NCI-H345 treated with DMSO at 0.1 percent for 48 hours (cell line): ENCODE data around the gene PCDHA5.
"Not testable (repeated sequence)": the region's sequence is repeated elsewhere in the genome, so short reads cannot be mapped to it uniquely, and the experiment has no call there.

Experiments used
- DNase-seq: peaks from one replicate; lab custom pipeline; 2025; ENCODE audit not compliant: unreplicated experiment; lab: John Stamatoyannopoulos, UW

PCDHA5 gene

GRCh38 chr5:140821375-140822280 lies at the start of gene PCDHA5:
Gene PCDHA5, plus strand, starts transcription at chr5:140821613.
- DNase-seq: peak; percentile 58

DNA sequence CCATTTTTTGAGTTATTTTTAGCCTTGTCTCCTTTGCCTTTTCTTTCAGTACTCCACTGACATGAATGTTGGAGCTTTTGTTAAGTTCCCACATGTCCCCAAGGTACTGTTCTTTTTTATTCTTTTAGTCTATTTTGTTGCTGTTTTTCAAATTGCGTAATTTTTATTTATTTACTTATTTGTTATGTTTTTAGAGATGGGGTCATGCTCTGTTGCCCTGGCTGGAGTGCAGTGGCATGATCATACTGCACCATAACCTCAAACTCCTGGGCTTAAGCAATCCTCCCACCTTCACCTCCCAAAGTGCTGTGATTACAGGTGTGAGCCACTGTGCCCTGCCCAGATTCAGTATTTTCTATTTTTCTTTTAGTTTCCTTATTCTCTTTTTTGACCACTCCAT lies 40.9 kb upstream of the PCDHA5 start:
- DNase-seq: no peak

DNA sequence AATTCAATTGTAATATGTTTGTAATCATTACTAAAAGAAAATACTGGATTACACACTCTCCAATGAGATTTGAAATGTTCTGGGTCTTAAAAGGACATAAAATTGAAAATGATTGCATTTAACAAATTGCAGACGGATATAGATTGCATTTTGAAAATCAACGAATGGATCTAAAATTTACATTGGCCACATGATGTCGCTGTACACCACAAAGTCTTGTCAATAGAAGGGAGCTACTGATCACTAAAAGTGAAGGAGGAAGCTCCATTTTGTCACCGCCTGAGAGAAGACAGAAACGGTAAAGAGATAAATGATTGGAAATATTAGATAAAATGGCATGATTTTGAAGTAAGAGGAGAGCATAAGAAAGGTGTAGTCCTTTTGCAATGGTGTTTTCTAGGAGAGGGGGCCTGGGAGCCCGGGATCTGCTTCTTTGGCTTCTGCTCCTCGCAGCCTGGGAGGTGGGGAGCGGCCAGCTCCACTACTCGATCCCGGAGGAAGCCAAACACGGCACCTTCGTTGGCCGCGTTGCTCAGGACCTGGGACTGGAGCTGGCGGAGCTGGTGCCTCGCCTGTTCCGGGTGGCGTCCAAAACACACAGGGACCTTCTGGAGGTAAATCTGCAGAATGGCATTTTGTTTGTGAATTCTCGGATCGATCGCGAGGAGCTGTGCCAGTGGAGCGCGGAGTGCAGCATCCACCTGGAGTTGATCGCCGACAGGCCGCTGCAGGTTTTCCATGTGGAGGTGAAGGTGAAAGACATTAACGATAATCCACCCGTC lies 35.3 kb upstream of the PCDHA5 start, which contains the start of gene PCDHA1:
Gene PCDHA1 (plus strand): TSS at position 236 of the 782 bp plus-strand sequence.
- DNase-seq: no peak

- not testable (repeated sequence) for DNase-seq
Measured at GRCh38 chr5:140787422-140787821, 34.0 kb upstream of the PCDHA5 start.

- DNase-seq: not testable (repeated sequence)
Measured at GRCh38 chr5:140787849-140788504, 33.4 kb upstream of the PCDHA5 start.

DNA sequence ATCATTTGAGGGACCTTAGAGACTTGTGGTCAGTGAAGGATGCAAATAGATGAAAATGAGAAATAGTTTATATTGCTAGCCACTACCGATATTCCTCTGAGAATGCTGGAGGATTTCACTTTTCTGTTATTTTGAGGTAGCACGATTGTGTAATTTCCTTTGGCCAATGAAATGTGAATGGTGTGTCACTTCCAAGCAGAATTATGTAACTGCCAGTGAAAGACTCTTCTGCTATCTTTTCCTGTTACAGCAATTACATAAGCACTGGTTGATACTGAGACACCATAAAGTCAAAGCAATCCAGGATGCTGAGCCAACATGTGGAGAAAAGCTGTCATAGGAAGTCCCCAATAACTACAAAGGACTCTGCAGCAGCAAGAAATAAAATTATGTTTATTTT lies 30.3 kb upstream of the PCDHA5 start:
- DNase-seq: no peak

DNA sequence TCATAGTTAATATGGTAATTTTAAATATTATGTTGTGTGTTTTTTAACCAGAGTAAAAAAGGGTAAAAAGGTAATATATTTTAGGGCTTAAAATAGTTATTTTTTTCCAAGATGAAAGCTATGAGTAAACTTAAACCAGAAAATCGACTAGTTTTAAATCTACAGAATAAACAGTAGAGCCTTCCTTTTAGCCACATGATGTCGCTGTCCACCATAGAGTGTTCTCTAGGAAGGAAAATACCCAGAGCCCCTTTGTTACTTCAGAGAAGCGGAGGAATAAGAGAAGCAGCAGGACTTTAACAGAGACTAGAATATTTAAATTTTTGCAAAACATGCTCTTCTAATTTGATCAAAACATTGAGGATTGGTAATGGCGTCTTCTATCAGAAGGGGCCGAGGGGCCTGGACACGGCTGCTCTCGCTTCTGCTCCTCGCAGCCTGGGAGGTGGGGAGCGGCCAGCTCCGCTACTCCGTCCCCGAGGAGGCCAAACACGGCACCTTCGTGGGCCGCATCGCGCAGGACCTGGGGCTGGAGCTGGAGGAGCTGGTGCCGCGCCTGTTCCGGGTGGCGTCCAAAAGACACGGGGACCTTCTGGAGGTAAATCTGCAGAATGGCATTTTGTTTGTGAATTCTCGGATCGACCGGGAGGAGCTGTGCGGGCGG lies 26.7 kb upstream of the PCDHA5 start, which contains the start of gene PCDHA2:
Gene PCDHA2 (plus strand): TSS at position 258 of the 664 bp plus-strand sequence.
- DNase-seq: no peak

DNA sequence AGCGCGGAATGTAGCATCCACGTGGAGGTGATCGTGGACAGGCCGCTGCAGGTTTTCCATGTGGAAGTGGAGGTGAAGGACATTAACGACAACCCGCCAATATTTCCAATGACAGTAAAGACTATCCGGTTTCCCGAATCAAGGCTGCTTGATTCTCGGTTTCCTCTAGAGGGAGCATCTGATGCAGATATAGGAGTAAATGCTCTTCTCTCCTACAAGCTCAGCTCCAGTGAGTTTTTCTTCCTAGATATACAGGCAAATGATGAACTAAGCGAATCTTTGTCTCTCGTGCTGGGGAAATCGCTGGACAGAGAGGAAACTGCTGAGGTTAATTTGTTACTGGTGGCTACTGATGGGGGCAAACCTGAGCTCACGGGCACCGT lies 26.2 kb upstream of the PCDHA5 start:
- DNase-seq: no peak

GRCh38 chr5:140796072-140796717 lies 25.2 kb upstream of the PCDHA5 start:
- DNase-seq: not testable (repeated sequence)

DNA sequence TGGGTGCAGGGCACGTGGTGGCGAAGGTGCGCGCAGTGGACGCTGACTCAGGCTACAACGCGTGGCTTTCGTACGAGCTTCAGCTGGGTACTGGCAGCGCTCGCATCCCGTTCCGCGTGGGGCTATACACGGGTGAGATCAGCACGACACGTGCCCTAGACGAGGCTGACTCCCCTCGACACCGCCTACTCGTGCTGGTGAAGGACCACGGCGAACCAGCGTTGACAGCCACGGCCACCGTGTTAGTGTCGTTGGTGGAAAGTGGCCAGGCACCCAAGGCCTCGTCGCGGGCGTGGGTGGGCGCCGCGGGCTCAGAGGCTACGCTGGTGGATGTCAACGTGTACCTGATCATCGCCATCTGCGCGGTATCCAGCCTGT lies 24.7 kb upstream of the PCDHA5 start:
- DNase-seq: no peak

GRCh38 chr5:140800816-140801493 lies 20.5 kb upstream of the PCDHA5 start, which contains the start of gene PCDHA3:
Gene PCDHA3, plus strand, starts transcription at chr5:140801057.
- no peak for DNase-seq

DNA sequence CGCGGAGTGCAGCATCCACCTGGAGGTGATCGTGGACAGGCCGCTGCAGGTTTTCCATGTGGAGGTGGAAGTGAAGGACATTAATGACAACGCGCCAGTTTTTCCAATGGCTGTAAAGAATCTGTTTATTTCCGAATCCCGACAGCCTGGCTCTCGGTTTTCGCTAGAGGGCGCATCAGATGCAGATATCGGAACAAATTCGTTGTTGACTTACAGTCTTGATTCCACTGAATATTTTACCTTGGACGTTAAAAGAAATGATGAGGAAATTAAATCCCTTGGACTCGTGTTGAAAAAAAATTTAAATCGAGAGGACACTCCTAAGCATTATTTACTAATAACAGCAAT lies 19.9 kb upstream of the PCDHA5 start:
- no peak for DNase-seq

- not testable (repeated sequence) for DNase-seq
Measured at GRCh38 chr5:140802381-140802780, 19.0 kb upstream of the PCDHA5 start.

DNA sequence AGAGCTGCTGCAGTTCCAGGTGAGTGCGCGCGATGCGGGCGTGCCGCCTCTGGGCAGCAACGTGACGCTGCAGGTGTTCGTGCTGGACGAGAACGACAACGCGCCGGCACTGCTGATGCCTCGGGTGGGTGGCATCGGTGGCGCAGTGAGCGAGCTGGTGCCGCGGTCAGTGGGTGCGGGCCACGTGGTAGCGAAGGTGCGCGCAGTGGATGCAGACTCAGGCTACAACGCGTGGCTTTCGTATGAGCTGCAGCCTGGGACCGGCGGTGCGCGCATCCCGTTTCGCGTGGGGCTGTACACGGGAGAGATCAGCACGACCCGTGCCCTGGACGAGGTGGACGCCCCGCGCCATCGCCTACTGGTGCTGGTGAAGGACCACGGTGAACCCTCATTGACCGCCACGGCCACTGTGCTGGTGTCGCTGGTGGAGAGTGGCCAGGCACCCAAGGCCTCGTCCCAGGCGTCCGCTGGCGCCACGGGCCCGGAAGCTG lies 18.6 kb upstream of the PCDHA5 start:
- DNase-seq: no peak

DNA sequence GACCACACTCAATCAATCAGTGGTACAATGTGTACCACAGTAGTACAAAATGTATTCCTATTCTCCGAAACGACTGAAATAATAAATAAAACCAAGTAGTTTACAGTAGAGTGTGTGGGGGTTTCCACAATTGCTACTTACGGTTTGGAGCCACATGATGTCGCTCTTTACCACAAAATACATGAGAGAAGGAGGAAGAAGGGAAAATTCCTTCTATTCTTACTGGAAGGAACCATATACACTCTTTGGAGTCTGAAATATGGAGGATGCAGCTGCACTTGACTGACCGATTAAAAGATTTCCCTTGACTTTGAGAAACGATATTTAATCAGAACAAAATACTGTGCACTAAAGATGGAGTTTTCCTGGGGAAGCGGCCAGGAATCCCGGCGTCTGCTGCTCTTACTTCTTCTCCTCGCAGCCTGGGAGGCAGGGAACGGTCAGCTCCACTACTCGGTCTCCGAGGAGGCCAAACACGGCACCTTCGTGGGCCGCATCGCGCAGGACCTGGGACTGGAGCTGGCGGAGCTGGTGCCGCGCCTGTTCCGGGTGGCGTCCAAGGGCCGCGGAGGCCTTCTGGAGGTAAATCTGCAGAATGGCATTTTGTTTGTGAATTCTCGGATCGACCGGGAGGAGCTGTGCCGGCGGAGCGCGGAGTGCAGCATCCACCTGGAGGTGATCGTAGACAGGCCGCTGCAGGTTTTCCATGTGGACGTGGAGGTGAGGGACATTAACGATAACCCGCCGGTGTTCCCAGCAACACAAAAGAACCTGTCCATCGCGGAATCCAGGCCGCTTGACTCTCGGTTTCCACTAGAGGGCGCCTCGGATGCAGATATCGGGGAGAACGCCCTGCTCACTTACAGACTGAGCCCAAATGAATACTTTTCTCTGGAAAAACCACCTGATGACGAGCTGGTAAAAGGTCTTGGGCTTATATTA lies 14.3 kb upstream of the PCDHA5 start, which contains the start of gene PCDHA4:
Gene PCDHA4 (plus strand): TSS at position 235 of the 942 bp plus-strand sequence.
- no peak for DNase-seq

DNA sequence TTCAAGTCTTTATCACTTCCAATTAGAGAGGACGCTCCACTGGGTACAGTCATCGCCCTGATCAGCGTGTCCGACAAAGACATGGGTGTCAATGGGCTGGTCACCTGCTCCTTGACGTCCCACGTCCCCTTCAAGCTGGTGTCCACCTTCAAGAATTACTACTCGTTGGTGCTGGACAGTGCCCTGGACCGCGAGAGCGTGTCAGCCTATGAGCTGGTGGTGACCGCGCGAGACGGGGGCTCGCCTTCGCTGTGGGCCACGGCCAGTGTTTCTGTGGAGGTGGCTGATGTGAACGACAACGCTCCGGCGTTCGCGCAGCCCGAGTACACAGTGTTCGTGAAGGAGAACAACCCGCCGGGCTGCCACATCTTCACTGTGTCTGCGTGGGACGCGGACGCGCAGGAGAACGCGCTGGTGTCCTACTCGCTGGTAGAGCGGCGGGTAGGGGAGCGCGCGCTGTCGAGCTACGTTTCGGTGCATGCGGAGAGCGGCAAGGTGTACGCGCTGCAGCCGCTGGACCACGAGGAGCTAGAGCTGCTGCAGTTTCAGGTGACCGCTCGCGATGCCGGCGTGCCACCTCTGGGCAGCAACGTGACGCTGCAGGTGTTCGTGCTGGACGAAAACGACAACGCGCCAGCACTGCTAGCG lies 13.0 kb upstream of the PCDHA5 start:
- DNase-seq: not testable (repeated sequence)

GRCh38 chr5:140808889-140809291 lies 12.5 kb upstream of the PCDHA5 start:
- no peak for DNase-seq

- DNase-seq: no peak
Measured at GRCh38 chr5:140822281-140822629, 842 bp downstream of the PCDHA5 start.
